ENCODE results near the gene ARG2.

Gene ARG2

GRCh38 chr14:67641902-67642749 is 22.4 kb downstream of the ARG2 start:
- H3F3A ChIP-seq (ENCODE audit: control insufficient read depth, insufficient read depth) = no peaks in the 10 kb centered on the region
- H3K27ac ChIP-seq (ENCODE audit: low read depth, low read length) = no peak overlapping the region
- H3K4me2 ChIP-seq (ENCODE audit: low read length) = no peak overlapping the region
- no peaks in the 10 kb centered on the region for H3K9me3 ChIP-seq (ENCODE audit: control insufficient read depth, insufficient read depth, low read length)
- no peaks in the 10 kb centered on the region for H3K4me1 ChIP-seq (ENCODE audit: control insufficient read depth, low read length)
- H3K4me3 ChIP-seq (ENCODE audit: low read length) = no peak overlapping the region
- no peaks in the 10 kb centered on the region for H4K20me1 ChIP-seq (ENCODE audit: control insufficient read depth, insufficient read depth, low read depth, low read length)
- H3K79me2 ChIP-seq (ENCODE audit: control insufficient read depth, low read length) = no peaks in the 10 kb centered on the region
- TF ChIP-seq EZH2phosphoT487 (IDR thresholded peaks at IDR 0.05; ENCODE audit: borderline replicate concordance, low read length) = no peak
- TF ChIP-seq CTCF (IDR thresholded peaks at IDR 0.05; ENCODE audit: low read depth, low read length, poor library complexity, severe bottlenecking) = no peak
- no peaks in the 10 kb centered on the region for H3K27me3 ChIP-seq (ENCODE audit: control insufficient read depth, low read length)
- peaks cover 5% of the 10 kb centered on the region; the same call in 1 of the 2 replicates for H3K36me3 ChIP-seq (ENCODE audit: control insufficient read depth, low read length)
- no peaks in the 10 kb centered on the region for H3K9me2 ChIP-seq (replicated peaks; ENCODE audit: control insufficient read depth, low read length)

GRCh38 chr14:67643713-67644112 is 24.0 kb downstream of the ARG2 start:
- no peaks in the 10 kb centered on the region for H3K9me3 ChIP-seq (ENCODE audit: control insufficient read depth, insufficient read depth, low read length)
- no peak overlapping the region for H3K27ac ChIP-seq (ENCODE audit: low read depth, low read length)
- H3F3A ChIP-seq (ENCODE audit: control insufficient read depth, insufficient read depth) = no peaks in the 10 kb centered on the region
- no peaks in the 10 kb centered on the region for H4K20me1 ChIP-seq (ENCODE audit: control insufficient read depth, insufficient read depth, low read depth, low read length)
- H3K4me2 ChIP-seq (ENCODE audit: low read length) = no peak overlapping the region
- no peaks in the 10 kb centered on the region for H3K4me1 ChIP-seq (ENCODE audit: control insufficient read depth, low read length)
- no peak overlapping the region for H3K4me3 ChIP-seq (ENCODE audit: low read length)
- peaks cover 6% of the 10 kb centered on the region for H3K36me3 ChIP-seq (ENCODE audit: control insufficient read depth, low read length)
- H3K9me2 ChIP-seq (replicated peaks; ENCODE audit: control insufficient read depth, low read length) = no peaks in the 10 kb centered on the region
- H3K79me2 ChIP-seq (ENCODE audit: control insufficient read depth, low read length) = no peaks in the 10 kb centered on the region
- no peak for TF ChIP-seq EZH2phosphoT487 (IDR thresholded peaks at IDR 0.05; ENCODE audit: borderline replicate concordance, low read length)
- TF ChIP-seq CTCF (IDR thresholded peaks at IDR 0.05; ENCODE audit: low read depth, low read length, poor library complexity, severe bottlenecking) = no peak
- no peaks in the 10 kb centered on the region for H3K27me3 ChIP-seq (ENCODE audit: control insufficient read depth, low read length)

- Histone ChIP-seq H3K4me2 (ENCODE audit: low read length) (no peak overlapping the region), H3K79me2 (ENCODE audit: control insufficient read depth, low read length) (no peaks in the 10 kb centered on the region), H3K4me3 (ENCODE audit: low read length) (no peak overlapping the region), H3K36me3 (ENCODE audit: control insufficient read depth, low read length) (peaks cover 13% of the 10 kb centered on the region), H3K27ac (ENCODE audit: low read depth, low read length) (no peak overlapping the region), H4K20me1 (ENCODE audit: control insufficient read depth, insufficient read depth, low read depth, low read length) (no peaks in the 10 kb centered on the region), H3K9me2 (replicated peaks; ENCODE audit: control insufficient read depth, low read length) (no peaks in the 10 kb centered on the region), H3K27me3 (ENCODE audit: control insufficient read depth, low read length) (no peaks in the 10 kb centered on the region), H3K4me1 (ENCODE audit: control insufficient read depth, low read length) (no peaks in the 10 kb centered on the region), H3F3A (ENCODE audit: control insufficient read depth, insufficient read depth) (no peaks in the 10 kb centered on the region), H3K9me3 (ENCODE audit: control insufficient read depth, insufficient read depth, low read length) (no peaks in the 10 kb centered on the region)
- TF ChIP-seq CTCF (IDR thresholded peaks at IDR 0.05; ENCODE audit: low read depth, low read length, poor library complexity, severe bottlenecking) (no peak), EZH2phosphoT487 (IDR thresholded peaks at IDR 0.05; ENCODE audit: borderline replicate concordance, low read length) (no peak)
Measured at GRCh38 chr14:67644428-67644827, 24.7 kb downstream of the ARG2 start.
